ENCODE measurements around the gene RAD54L.
"Not testable (repeated sequence)": the region's sequence is repeated elsewhere in the genome, so short reads cannot be mapped to it uniquely, and the experiment has no call there.

- not testable (repeated sequence) for TF ChIP-seq CTCF (IDR thresholded peaks at IDR 0.05; ENCODE audit: insufficient read depth, low read length); REST (IDR thresholded peaks at IDR 0.05; ENCODE audit: insufficient replicate concordance, low read depth); POLR2AphosphoS5 (IDR thresholded peaks at IDR 0.05; ENCODE audit: low read depth); GABPA (IDR thresholded peaks at IDR 0.05; ENCODE audit: low read depth); SPI1 (IDR thresholded peaks at IDR 0.05; ENCODE audit: borderline replicate concordance, low read depth)
Observed at GRCh38 chr1:46246136-46246535, 1.4 kb upstream of the RAD54L start.
